A549 (cell line): ENCODE measurements around the gene TRIP11.
A peak's percentile ranks its signal among the peaks of the same experiment; 100 is the strongest.

Experiments used
- CEBPB ChIP-seq, 2 experiments: fragments of >200 bp in 1 of 2; sonication (Bioruptor Twin) in 1 of 2; formaldehyde crosslinking in 1 of 2; IDR thresholded peaks; 2 replicates each; pipeline ENCODE4 v1.6.1; 2012 to 2016
- CTCF ChIP-seq: fragments of >200 bp; sonication (Bioruptor Twin); formaldehyde crosslinking; IDR thresholded peaks from 3 replicates; pipeline ENCODE4 v1.5.1; 2016
- GATA3 ChIP-seq: IDR thresholded peaks from 2 replicates; pipeline ENCODE4 v1.6.1; 2012; ENCODE audit warnings: borderline replicate concordance
- HDAC2 ChIP-seq: fragments of 200-600 bp; sonication (generic); IDR thresholded peaks from 2 replicates; pipeline ENCODE4 v1.6.1; 2016
- HMGXB4 ChIP-seq: fragments of 250-450 bp; sonication (Bioruptor Pico); IDR thresholded peaks from 2 replicates; pipeline ENCODE4 v1.5.0; 2021; ENCODE audit warnings: mild to moderate bottlenecking, moderate library complexity, borderline replicate concordance
- JUN ChIP-seq, 2 experiments: fragments of >200 bp; sonication (Bioruptor Twin); formaldehyde crosslinking; IDR thresholded peaks; 2 replicates in 1 of 2; 3 replicates in 1 of 2; pipeline ENCODE4 v1.6.1; 2016 to 2017
- MAX ChIP-seq: IDR thresholded peaks from 2 replicates; pipeline ENCODE4 v1.6.1; 2012
- SMC3 ChIP-seq: fragments of >200 bp; sonication (Bioruptor Twin); formaldehyde crosslinking; IDR thresholded peaks from 3 replicates; pipeline ENCODE4 v1.6.1; 2018; ENCODE audit warnings: inconsistent platforms
- SREBF2 ChIP-seq: fragments of 450-650 bp; IDR thresholded peaks from 2 replicates; pipeline ENCODE4 v1.6.1; 2014; ENCODE audit warnings: mild to moderate bottlenecking, moderate library complexity
- TP53 ChIP-seq: fragments of 250-450 bp; sonication (Bioruptor Pico); IDR thresholded peaks from 2 replicates; pipeline ENCODE4 v1.5.0; 2021; ENCODE audit warnings: mild to moderate bottlenecking, moderate library complexity
- USF2 ChIP-seq: fragments of 450-650 bp; IDR thresholded peaks from 2 replicates; pipeline ENCODE4 v1.6.1; 2014; ENCODE audit warnings: antibody characterized with exemption

- TF ChIP-seq HDAC2 (no peak), CTCF (no peak), JUN (IDR thresholded peaks at IDR 0.05) (no peak), SREBF2 (no peak), TP53 (CRISPR knock-in tag) (no peak), MAX (no peak), HMGXB4 (CRISPR knock-in tag) (no peak), CEBPB (IDR thresholded peaks at IDR 0.05) (peak; percentile 82 to 91; a peak in 3 of 4 replicates), GATA3 (no peak), SMC3 (no peak), USF2 (no peak)
Observed at GRCh38 chr14:91998667-91999570, 40.9 kb downstream of the TRIP11 start.
